ENCODE results near the gene COX4I1. TPM values are rescaled to one million over a fixed set of nuclear protein-coding genes. Genes with fewer than 3 reads are reported as not detected.

COX4I1 gene
- total and polyA plus RNA-seq, 2 of the 8 experiments (the other 6 are each of a cell fraction or from before 2014, with no cell fraction given), result 507 to 707 TPM

- TF ChIP-seq CTCF (IDR thresholded peaks at IDR 0.05; ENCODE audit: control extremely low read depth in 1 of 3, insufficient read depth in 1 of 3, low read depth in 1 of 3, low read length in 3 of 3) (no peak), RNF2 (IDR thresholded peaks at IDR 0.05; ENCODE audit: borderline replicate concordance, low read depth, low read length, missing control alignments, poor library complexity, severe bottlenecking) (no peak), CHD2 (IDR thresholded peaks at IDR 0.05; ENCODE audit: low read length) (no peak)
Observed at GRCh38 chr16:85767531-85767930, 32.0 kb upstream of the COX4I1 start (continued).
